ENCODE measurements around the gene FLRT1. TPM values are rescaled to one million over a fixed set of nuclear protein-coding genes. Genes with fewer than 3 reads are reported as not detected.

FLRT1 gene
- total RNA-seq, 4 donors from 2014 or later = not detected

- Histone ChIP-seq H3K27me3 (no peaks in the 10 kb centered on the region), H3K4me1 (peaks cover 0 to 8% of the 10 kb centered on the region in 2 donors), H3K27ac (no peak overlapping the region), H3K9me3 (no peaks in the 10 kb centered on the region), H3K4me3 (no peak overlapping the region), H3K36me3 (no peaks in the 10 kb centered on the region)
- DNase-seq = no peak
- intact Hi-C loops (cut with DNase I; ENCODE audit: low total_unique reads) (no loop called here), in situ Hi-C loops (cut with MboI; ENCODE audit: low sequenced_read_pairs in 4 of 4) (no loop called here)
- no peak for ATAC-seq
- no peak for TF ChIP-seq POLR2A (IDR thresholded peaks at IDR 0.05)
- TF ChIP-seq, protein P1, sequence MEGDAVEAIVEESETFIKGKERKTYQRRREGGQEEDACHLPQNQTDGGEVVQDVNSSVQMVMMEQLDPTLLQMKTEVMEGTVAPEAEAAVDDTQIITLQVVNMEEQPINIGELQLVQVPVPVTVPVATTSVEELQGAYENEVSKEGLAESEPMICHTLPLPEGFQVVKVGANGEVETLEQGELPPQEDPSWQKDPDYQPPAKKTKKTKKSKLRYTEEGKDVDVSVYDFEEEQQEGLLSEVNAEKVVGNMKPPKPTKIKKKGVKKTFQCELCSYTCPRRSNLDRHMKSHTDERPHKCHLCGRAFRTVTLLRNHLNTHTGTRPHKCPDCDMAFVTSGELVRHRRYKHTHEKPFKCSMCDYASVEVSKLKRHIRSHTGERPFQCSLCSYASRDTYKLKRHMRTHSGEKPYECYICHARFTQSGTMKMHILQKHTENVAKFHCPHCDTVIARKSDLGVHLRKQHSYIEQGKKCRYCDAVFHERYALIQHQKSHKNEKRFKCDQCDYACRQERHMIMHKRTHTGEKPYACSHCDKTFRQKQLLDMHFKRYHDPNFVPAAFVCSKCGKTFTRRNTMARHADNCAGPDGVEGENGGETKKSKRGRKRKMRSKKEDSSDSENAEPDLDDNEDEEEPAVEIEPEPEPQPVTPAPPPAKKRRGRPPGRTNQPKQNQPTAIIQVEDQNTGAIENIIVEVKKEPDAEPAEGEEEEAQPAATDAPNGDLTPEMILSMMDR (IDR thresholded peaks at IDR 0.05 in 4 of 5, conservative IDR thresholded peaks at IDR 0.05 in 1 of 5) = no peak
Observed at GRCh38 chr11:64056213-64056785, 20.6 kb downstream of the FLRT1 start.

DNA sequence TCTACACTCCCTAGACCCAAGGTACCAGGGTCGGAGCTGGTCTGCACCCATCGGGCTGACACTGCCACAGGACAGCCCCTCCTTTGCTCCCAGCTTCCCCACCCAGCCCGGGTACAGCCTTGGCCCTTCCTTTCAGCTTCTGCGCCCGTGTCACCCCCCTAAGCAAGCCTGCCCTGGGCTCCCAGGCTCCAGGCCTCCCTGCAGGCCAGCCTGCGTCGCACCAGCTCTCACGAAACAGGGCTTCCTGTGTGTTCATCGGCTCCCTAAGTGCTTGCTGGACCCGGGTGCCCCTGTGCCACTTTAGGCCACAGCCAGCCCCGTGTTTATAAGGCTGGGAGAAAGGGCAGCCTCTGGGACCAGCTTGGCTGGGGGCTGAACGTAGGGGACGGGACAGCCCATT is 21.1 kb downstream of the FLRT1 start:
- Histone ChIP-seq H3K27ac (no peak overlapping the region), H3K27me3 (no peaks in the 10 kb centered on the region), H3K4me1 (peaks cover 0 to 9% of the 10 kb centered on the region in 2 donors), H3K9me3 (no peaks in the 10 kb centered on the region), H3K36me3 (no peaks in the 10 kb centered on the region), H3K4me3 (no peak overlapping the region)
- ATAC-seq (no peak), DNase-seq (no peak)
- no peak for TF ChIP-seq POLR2A (IDR thresholded peaks at IDR 0.05)
- TF ChIP-seq, protein P1 (IDR thresholded peaks at IDR 0.05 in 4 of 5, conservative IDR thresholded peaks at IDR 0.05 in 1 of 5) = no peak
- in situ Hi-C loops (cut with MboI; ENCODE audit: low sequenced_read_pairs in 4 of 4) (no loop called here), intact Hi-C loops (cut with DNase I; ENCODE audit: low total_unique reads) (no loop called here)

DNA sequence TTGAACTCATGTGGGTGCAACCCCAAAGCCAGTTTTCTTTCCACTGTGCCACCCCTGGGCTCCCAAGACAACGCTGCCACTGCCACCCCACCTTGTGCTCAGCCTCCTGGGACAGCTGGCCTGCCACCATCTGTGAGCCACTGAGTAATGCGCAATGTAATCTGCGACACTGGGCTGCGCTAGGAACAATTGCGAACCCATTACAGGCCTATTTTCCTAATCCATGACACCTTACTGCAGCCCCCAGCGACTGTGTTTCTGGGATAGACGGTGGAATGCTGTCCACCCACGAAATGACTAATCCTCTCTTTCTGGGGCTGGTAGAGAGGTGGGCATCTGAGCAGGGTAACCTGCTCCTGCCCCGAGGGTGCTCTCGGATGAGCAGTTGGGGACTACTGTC is 22.2 kb downstream of the FLRT1 start:
- H3K4me1 ChIP-seq = peaks cover 0 to 9% of the 10 kb centered on the region in 2 donors
- H3K4me3 ChIP-seq = no peak overlapping the region
- TF ChIP-seq, protein P1 (IDR thresholded peaks at IDR 0.05 in 4 of 5, conservative IDR thresholded peaks at IDR 0.05 in 1 of 5) = no peak
- H3K27me3 ChIP-seq = no peaks in the 10 kb centered on the region
- no peak for ATAC-seq
- no peak for DNase-seq
- H3K36me3 ChIP-seq = no peaks in the 10 kb centered on the region
- H3K27ac ChIP-seq = no peak overlapping the region
- no peaks in the 10 kb centered on the region for H3K9me3 ChIP-seq
- intact Hi-C loops (cut with DNase I; ENCODE audit: low total_unique reads) = no loop called here
- in situ Hi-C loops (cut with MboI; ENCODE audit: low sequenced_read_pairs in 4 of 4) = no loop called here

DNA sequence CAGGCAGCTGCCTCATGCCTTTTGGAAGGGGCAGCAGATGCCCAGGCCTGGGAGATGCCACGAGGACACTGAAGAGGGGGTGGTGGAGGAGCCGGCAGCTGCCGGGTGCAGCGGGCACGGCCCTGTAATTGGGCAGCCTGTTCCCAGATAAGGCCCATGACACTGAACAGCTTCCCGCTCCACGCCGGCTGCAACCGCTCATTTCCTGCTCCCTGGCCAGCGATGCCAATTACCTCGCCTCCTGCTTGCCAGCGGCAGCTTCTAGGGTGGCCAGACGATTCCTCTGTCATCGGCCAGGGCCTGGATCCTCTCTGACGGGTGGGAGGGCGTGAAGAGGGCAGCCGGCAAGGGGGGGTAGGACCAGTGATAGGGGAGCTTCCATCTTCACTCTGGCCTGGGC is 22.8 kb downstream of the FLRT1 start:
- in situ Hi-C loops (cut with MboI; ENCODE audit: low sequenced_read_pairs in 4 of 4) (no loop called here), intact Hi-C loops (cut with DNase I; ENCODE audit: low total_unique reads) (no loop called here)
- TF ChIP-seq, protein P1 (IDR thresholded peaks at IDR 0.05 in 4 of 5, conservative IDR thresholded peaks at IDR 0.05 in 1 of 5) = no peak
- TF ChIP-seq POLR2A (IDR thresholded peaks at IDR 0.05) = no peak
- peaks cover 0 to 9% of the 10 kb centered on the region in 2 donors for H3K4me1 ChIP-seq
- H3K27ac ChIP-seq = no peak overlapping the region
- H3K36me3 ChIP-seq = no peaks in the 10 kb centered on the region
- H3K4me3 ChIP-seq = no peak overlapping the region
- ATAC-seq (no peak), DNase-seq (no peak)
- no peaks in the 10 kb centered on the region for H3K9me3 ChIP-seq
- no peaks in the 10 kb centered on the region for H3K27me3 ChIP-seq

Data from gastrocnemius medialis (tissue), 4 donors.